Subcutaneous adipose tissue (tissue), 4 donors: ENCODE measurements around the gene NSD1. TPM values are rescaled to one million over a fixed set of nuclear protein-coding genes. Genes with fewer than 3 reads are reported as not detected.

ENCODE experiments used
- total RNA-seq, 4 donors: library from RNA; depleted of rRNA; stranded (reverse); fragments of >200 nt; gene quantifications; one replicate each; pipeline ENCODE4 v1.1.0, GENCODE V29; 2016
- TF ChIP-seq, protein P1 (sequence below): fragments of 450-650 bp; IDR thresholded peaks from one replicate; pipeline ENCODE4 v1.5.1; 2016; ENCODE audit warnings: low read depth, mild to moderate bottlenecking, control low read depth, antibody characterized with exemption, moderate library complexity

NSD1 gene
- total RNA-seq, 4 donors from 2014 or later, result 35.2 to 52.0 (median 37.7) TPM

DNA sequence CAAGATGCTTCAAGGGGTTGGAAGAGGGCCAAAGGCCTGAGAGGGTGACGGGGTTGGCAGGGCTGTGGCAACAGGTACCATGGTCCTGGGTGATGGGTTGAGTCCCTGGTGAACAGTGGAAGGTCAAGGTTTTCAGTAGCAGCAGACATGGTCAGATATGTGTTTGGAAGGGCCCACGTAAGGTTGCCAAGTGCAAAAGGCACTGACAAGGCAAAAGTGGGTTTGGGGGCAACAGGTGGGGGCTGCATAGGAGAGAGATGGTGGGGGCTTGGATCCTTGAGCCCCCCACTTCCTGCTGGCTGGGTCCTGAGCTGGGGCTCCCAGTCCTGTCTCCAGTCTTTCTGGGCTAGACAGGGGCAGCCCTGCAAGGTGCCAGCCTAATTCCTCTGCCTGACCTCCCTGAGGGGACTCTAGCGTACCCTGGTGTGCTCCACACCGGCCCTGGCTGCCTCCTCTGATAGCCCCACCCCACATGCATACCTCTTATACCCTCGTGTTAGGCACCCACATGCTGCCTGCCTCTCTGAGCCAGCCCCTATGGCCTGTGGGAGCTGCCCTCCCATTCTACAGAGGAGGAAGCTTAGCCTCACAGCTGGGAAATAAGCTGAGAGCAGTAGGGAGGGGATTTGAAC lies 20.9 kb upstream of the NSD1 start:
- TF ChIP-seq, protein P1, sequence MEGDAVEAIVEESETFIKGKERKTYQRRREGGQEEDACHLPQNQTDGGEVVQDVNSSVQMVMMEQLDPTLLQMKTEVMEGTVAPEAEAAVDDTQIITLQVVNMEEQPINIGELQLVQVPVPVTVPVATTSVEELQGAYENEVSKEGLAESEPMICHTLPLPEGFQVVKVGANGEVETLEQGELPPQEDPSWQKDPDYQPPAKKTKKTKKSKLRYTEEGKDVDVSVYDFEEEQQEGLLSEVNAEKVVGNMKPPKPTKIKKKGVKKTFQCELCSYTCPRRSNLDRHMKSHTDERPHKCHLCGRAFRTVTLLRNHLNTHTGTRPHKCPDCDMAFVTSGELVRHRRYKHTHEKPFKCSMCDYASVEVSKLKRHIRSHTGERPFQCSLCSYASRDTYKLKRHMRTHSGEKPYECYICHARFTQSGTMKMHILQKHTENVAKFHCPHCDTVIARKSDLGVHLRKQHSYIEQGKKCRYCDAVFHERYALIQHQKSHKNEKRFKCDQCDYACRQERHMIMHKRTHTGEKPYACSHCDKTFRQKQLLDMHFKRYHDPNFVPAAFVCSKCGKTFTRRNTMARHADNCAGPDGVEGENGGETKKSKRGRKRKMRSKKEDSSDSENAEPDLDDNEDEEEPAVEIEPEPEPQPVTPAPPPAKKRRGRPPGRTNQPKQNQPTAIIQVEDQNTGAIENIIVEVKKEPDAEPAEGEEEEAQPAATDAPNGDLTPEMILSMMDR, result no peak

DNA sequence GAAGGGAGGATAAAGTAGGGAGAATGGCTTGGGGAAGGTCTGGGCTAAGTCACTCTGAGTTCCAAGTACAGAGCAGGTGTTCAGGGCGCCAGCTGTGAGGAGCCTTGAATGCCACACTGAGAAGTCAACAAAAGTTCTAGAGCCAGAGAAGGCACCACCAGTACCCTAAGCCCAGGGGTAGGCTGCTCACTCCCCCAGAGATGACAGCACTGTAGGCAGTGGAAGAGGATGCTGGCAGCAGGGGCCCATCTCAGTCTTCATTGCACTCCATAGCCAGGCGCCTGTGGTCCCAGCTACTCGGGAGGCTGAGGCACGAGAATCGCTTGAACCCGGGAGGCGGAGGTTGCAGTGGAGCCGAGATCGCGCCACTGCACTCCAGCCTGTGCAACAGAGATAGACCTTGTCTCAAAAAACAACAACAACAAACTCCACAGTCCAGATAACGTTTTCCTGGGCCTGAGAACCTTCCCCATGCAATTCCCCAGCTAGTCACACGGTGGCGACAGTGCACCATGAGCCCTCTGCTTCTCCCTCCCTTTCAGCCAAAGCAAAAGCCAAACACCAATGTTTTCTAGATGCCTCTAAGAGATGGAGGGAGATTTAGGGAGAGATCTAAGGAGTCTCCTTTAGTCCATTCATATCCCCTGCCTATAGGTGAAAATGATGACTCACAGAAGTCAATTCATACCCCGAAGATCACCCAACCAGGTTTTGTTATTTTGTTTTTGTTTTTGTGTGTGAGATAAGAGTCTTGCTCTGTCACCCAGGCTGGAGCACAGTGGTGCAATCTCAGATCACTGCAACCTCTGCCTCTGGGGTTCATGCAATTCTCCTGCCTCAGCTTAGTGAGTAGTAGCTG lies 19.8 kb upstream of the NSD1 start:
- TF ChIP-seq, protein P1, result no peak

DNA sequence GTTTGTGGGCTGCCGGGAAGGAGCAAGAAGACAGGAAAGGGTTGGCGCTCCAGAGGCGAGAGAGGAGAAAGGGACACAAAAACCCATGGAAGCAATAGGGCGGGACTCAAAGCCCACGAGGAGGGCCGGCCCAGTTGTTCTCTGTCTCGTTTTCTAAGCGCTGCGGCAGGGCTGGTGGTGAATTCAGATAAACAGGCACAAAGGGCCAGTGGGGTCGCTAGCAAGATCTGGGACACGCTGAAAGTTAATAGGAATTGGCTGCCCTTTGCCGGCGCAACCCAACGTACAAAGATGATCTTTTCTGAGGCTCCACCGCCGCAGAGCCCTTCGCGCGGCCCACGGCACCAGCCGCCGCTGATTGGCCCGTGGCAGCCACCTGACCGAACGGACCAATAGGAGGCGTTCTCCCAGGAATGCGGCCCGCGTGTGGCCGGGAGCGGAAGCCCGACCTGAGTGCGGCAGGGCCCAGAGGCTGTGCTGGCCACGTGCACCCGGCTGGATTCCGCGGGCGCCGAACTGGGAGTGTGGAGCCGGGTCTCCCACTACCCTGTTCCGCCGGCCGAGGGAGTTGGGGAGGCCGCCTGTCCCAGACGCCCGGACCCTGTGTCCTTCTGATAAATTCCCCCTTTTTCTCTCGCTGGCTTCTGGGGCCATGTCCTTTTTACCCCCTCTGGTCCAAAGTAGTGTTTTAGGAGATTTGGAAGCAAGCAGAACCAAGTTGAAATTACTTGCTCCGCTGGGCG lies 16.8 kb upstream of the NSD1 start:
- TF ChIP-seq, protein P1, result no peak

DNA sequence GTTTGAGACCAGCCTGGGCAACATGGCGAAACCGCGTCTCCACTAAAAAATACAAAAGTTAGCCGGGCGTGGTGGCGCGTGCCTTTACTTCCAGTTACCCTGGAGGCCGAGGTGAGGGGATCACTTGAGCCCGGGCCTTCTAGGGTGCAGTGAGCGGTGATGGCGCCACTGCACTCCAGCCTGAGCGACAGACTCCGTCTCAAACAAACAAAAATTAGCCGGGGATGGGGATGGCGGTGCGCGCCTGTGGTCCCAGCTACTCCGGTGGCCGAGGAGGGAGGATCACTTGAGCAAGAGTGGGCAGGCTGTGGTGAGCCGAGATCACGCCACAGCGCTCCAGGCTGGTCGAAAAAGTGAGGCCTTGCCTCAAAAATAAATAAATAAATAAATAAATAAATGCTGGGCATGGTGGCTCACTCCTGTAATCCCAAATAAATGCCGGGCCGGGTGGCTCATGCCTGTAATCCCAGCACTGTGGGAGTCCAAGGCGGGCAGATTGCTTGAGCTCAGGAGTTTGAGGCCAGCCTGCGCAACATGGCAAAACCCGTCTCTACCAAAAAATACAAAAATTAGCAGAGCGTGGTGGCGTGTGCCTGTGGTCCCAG lies 16.0 kb upstream of the NSD1 start:
- TF ChIP-seq, protein P1, result no peak

DNA sequence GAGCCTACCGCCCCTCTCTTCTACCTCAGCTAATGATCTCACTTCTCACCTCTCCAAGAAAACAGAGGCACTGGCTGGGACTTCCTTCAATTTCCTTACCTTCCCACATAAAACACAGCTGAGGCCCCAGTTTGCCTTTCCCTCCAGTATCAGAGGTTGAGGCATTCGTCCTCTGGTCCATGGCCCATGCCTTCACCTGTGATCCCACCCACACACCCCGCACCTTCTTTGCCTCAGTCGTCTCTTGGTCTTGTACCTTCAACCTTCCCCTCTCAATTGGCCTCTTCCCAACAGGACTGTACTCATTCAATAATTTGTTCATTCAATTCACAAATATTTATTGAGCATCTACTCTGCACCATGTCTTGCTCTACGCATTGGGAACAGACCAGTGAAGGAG lies 11.0 kb upstream of the NSD1 start:
- TF ChIP-seq, protein P1, result no peak

DNA sequence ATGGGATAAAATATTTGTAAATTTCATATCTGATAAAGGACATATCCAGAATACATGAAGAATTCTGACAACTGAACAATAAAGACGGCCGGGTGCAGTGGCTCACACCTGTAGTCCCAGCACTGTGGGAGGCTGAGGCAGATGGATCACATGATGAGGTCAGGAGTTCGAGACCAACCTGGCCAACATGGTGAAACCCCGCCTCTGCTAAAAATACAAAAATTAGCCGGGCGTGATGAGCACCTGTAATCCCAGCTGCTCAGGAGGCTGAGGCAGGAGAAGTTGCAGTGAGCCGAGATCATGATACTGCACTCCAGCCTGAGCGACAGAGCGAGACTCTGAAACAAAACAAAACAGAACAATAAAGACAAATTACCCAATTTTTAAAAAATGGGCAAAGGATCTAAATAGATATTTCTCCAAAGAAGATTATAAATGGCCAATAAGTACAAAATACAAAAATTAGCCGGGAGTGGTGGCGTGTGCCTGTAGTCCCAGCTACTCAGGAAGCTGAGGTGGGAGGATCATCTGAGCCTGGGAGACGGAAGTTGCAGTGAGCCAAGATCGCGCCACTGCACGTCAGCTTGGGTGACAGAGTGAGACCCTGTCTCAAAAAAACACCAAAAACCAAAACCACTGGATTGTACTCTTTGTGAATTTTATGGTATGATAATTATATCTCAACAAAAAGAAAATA lies 9.6 kb upstream of the NSD1 start:
- TF ChIP-seq, protein P1, result no peak
